Common myeloid progenitor, CD34-positive (primary cell): ENCODE measurements around the gene CUX1.
A peak's percentile ranks its signal among the peaks of the same experiment; 100 is the strongest.

Experiments used
- CTCF ChIA-PET: fragments of 350-600 bp; sonication (Branson Sonifier 250); formaldehyde crosslinking; loops from one replicate; lab custom pipeline; 2021; ENCODE audit warnings: antibody characterized with exemption; lab: Charles Lee
- POLR2A ChIA-PET: fragments of 350-600 bp; sonication (Branson Sonifier 250); formaldehyde crosslinking; loops from one replicate; lab custom pipeline; 2021; ENCODE audit warnings: antibody characterized with exemption; lab: Charles Lee
- DNase-seq, 3 donors: peaks; one replicate each; pipeline versions ENCODE4 v3.0.0 to v3.0.0-alpha.2; 2013
- H3K27ac ChIP-seq, 2 experiments: 1 replicate in 1 of 2; 2 replicates in 1 of 2; pipeline ENCODE4 v1.7.0; 2013; ENCODE audit warnings: inconsistent platforms in 2 of 2, low read length in 2 of 2, mild to moderate bottlenecking in 2 of 2, low read depth in 1 of 2, moderate library complexity in 1 of 2; ENCODE audit not compliant: severe bottlenecking in 2 of 2, insufficient read depth in 1 of 2, poor library complexity in 1 of 2
- H3K27me3 ChIP-seq, 5 experiments: replicated peaks in 2 of 5; 1 replicate in 3 of 5; 2 replicates in 2 of 5; pipeline versions ENCODE4 v1.6.1 to v1.7.0; 2013; ENCODE audit warnings: low read length in 4 of 5, mild to moderate bottlenecking in 2 of 5, moderate library complexity in 2 of 5, inconsistent platforms in 1 of 5; ENCODE audit not compliant: insufficient read depth in 5 of 5, control insufficient read depth in 4 of 5
- H3K36me3 ChIP-seq, 4 experiments: 1 replicate in 2 of 4; 2 replicates in 2 of 4; pipeline versions ENCODE4 v1.6.1 to v1.7.0; 2013; ENCODE audit warnings: low read length in 3 of 4, control low read depth in 1 of 4, mild to moderate bottlenecking in 1 of 4; ENCODE audit not compliant: control insufficient read depth in 4 of 4, insufficient read depth in 4 of 4
- H3K4me1 ChIP-seq, 4 experiments: 1 replicate in 3 of 4; 2 replicates in 1 of 4; pipeline versions ENCODE4 v1.6.1 to v1.7.1; 2013; ENCODE audit warnings: low read length in 3 of 4, mild to moderate bottlenecking in 3 of 4, control low read depth in 1 of 4, inconsistent platforms in 1 of 4, moderate library complexity in 1 of 4; ENCODE audit not compliant: control insufficient read depth in 4 of 4, insufficient read depth in 4 of 4; ENCODE audit errors: control extremely low read depth in 1 of 4
- H3K4me3 ChIP-seq, 7 experiments: 1 replicate in 4 of 7; 2 replicates in 3 of 7; pipeline versions ENCODE4 v1.5.1 to v1.7.0; 2013; ENCODE audit warnings: mild to moderate bottlenecking in 7 of 7, low read length in 6 of 7, moderate library complexity in 6 of 7, inconsistent platforms in 2 of 7, low read depth in 2 of 7, control low read depth in 1 of 7; ENCODE audit not compliant: insufficient read depth in 4 of 7, control insufficient read depth in 1 of 7; ENCODE audit errors: extremely low read depth in 1 of 7
- H3K9me3 ChIP-seq, 5 experiments: 1 replicate in 4 of 5; 2 replicates in 1 of 5; pipeline versions ENCODE4 v1.6.1 to v1.7.1; 2013; ENCODE audit warnings: low read length in 4 of 5, mild to moderate bottlenecking in 2 of 5, inconsistent platforms in 1 of 5, low read depth in 1 of 5, moderate library complexity in 1 of 5; ENCODE audit not compliant: control insufficient read depth in 4 of 5, insufficient read depth in 2 of 5; ENCODE audit errors: control extremely low read depth in 1 of 5
- WGBS: methylation state at CpG from one replicate; pipeline ENCODE4 v1.1.5; 2013; ENCODE audit not compliant: insufficient coverage; 5-methylcytosine and 5-hydroxymethylcytosine counted together

Gene CUX1

DNA sequence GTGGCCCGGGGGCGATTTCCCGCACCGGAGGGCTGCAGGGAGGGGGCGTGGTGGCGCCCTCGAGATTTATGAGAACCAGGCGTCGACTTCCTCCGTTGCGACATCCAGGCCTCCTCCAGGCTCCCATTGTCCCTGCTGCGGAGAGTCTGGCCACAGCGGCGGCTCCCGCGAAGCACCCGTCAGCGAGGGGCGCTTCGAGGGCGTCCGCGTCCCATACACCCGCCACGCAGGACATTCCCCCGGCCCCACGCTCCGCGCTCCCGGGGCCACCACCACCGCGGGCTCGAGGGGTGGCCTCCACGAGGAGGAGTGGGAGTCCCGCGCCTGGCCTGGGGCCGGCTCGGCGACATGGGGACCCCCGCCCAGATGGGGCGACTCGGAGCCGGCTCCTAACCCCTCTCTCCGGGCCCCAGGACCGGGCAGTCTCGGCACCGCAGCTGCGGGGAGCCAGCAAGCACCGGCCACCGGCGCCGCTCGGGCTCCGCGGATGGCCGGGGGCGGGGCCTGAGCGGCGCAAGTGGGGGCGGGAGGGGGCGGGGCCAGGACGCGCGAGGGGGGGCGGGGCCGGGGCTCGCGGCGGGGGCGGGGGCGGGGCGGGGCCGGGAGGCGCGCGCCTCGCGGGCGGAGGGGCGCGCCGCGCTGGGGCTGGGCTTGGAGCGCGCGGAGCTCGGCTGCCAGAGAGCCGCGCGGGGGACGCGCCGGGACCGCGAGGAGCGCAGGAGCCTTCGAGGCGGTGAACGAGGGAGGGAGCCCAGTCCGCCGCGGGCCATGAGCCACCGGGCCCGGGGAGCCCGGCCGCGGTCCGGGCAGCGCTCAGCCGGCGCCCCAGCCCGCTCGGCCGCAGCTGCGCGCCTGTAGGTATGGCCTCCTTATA lies 469.0 kb downstream of the CUX1 start, which contains the start of gene SH2B2:
Gene SH2B2 (plus strand): TSS at position 632 of the 874 bp plus-strand sequence. CDS start 13,683 bp downstream, outside the sequence.
- POLR2A ChIA-PET = interaction anchor here (0.6 to 0.7 kb wide), 2 partner anchors 430 to 480 kb away, joined by 3 read pairs; no protein-coding TSS in a partner anchor
- H3K27ac ChIP-seq = peak within 1 kb of the TSS; percentile 54 to 64

DNA sequence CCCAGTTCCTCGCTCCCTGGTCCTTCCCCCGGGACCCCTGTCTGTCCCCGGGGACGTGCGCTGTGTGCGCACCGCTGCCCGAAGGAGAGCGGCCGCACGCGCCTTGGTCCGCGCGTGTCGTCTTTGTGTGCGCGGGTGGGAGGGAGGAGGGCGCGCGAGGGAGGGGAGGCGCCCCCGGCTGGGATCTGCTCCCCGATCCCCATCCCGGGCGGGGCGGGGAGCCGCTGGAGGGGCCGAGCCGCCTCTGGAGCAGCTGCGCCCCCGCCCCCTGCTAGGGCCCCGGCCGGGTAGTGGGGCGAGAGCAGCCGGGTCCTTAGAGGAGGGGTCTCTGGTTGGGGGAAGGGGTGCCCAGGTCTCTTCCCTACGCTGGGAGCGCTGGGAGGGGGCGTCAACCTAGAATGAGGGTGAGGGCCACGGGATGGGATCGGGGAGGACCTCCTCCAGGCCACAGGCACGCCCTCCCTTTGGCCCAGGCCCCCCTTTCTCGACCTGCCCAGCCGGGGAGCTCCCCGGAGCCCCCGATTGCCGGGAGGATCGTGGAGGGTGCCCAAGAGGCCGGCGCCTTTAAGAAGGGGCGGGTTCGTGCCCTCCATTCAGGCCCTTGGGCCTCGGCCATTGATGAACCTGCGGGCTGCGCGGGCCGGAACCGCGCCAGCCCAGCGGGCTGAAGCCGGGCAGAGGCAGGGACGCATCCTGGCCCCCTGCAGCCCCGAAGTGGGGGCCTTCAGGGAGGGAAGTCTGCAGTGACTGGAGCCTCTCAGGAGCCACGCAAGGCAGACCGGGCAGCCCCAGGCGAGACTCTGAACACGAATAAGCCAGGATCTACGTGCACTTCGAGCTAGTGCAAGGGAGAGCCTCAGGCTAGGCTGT lies 469.9 kb downstream of the CUX1 start:
- H3K27ac ChIP-seq = peak overlapping the region in 1 of 2 experiments; percentile 43
- WGBS = 0% methylated on average over 43 of the region's 69 CpGs
- H3K4me1 ChIP-seq = peaks cover 0 to 54% (median 49%) of the 10 kb centered on the region in 4 experiments
- peak in 2 of 3 donors; percentile 32 to 37 for DNase-seq
- H3K36me3 ChIP-seq = no peaks in the 10 kb centered on the region
- peak overlapping the region; percentile 66 to 85 (median 75) for H3K4me3 ChIP-seq
- POLR2A ChIA-PET = interaction anchor here (0.7 kb wide), 1 partner anchor 431 kb away, joined by 3 read pairs; no protein-coding TSS in a partner anchor
- H3K27me3 ChIP-seq = no peaks in the 10 kb centered on the region
- CTCF ChIA-PET = interaction anchor here (0.8 to 1.9 kb wide), 6 partner anchors 9 to 1043 kb away, joined by 3 to 7 read pairs (median 4); partner anchors contain the start of gene FIS1
- H3K9me3 ChIP-seq = no peaks in the 10 kb centered on the region

More for the DNA sequence above, 469.0 kb downstream of the CUX1 start, which contains the start of gene SH2B2:
- H3K36me3 ChIP-seq = no peaks in the 10 kb centered on the region
- no peaks in the 10 kb centered on the region for H3K27me3 ChIP-seq
- peak within 1 kb of the TSS; percentile 66 to 85 (median 75) for H3K4me3 ChIP-seq
- under 1% methylated on average over 79 of the region's 116 CpGs for WGBS
- H3K4me1 ChIP-seq = peaks cover 0 to 54% (median 49%) of the 10 kb centered on the region in 4 experiments
- no peaks in the 10 kb centered on the region for H3K9me3 ChIP-seq
- DNase-seq = peak; percentile 68 to 82 (median 78)
- CTCF ChIA-PET = interaction anchor here (1.9 kb wide), 1 partner anchor 105 kb away, joined by 7 read pairs; no protein-coding TSS in a partner anchor

DNA sequence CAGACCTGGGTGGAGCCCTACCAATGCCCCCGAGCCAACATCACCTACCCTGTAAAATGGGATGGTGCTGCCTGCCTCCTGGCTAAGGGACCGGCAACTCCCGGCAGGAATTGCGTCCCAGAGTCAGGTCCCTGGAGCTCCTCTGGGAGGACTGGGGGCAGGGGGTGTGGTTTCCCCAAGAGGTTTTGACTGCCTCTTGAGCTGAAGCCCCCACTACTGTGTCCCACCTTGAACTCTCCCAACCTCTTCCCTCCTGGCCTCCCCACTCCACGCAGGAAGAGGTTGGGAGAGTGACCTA lies 470.5 kb downstream of the CUX1 start:
- POLR2A ChIA-PET = no interaction called here
- no CpG with 5 or more reads among the region's 5 CpGs for WGBS
- Histone ChIP-seq H3K36me3 (no peaks in the 10 kb centered on the region), H3K27me3 (no peaks in the 10 kb centered on the region), H3K4me1 (peaks cover 0 to 54% (median 49%) of the 10 kb centered on the region in 4 experiments), H3K4me3 (peak overlapping the region in 6 of 7 experiments; percentile 69 to 85 (median 76)), H3K9me3 (no peaks in the 10 kb centered on the region), H3K27ac (no peak overlapping the region)
- CTCF ChIA-PET = interaction anchor here (0.7 to 1.9 kb wide), 8 partner anchors 8 to 1043 kb away, joined by 3 to 7 read pairs (median 3); partner anchors contain the start of gene FIS1
- DNase-seq = no peak

DNA sequence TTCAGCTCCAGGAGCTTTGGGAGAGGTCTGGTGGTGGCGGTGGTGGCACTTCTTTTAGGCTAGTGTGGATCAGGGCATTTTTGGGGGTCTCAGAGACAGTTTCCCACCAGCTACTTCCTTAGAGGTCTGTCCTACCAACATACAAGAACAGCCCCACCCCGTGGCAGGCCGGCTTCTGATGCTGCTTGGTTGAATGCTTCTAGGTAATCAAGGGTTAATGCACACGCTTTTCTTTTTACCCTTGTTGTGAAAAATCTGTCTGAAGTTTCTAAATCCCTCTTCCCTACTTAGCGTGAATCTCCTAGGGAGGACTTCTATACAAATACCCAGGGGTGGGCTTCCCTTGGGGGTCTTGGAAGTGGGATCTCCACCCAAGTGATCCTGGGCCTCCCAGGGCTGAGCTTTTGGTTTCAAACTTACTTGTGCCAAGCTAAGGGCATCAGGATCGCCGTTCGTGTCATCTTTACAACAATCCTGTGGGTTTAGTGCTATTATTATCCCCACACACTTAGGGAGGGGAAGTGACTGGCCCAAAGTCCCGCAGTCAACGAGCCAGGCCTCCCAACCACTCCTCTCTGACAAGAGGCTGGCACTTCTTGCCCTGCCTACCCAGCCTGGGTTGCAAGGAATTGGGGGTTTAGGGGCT lies 471.0 kb downstream of the CUX1 start:
- Histone ChIP-seq H3K4me3 (peak overlapping the region in 4 of 7 experiments; percentile 69 to 85 (median 80)), H3K27ac (no peak overlapping the region), H3K36me3 (no peaks in the 10 kb centered on the region), H3K27me3 (no peaks in the 10 kb centered on the region), H3K4me1 (peaks cover 0 to 54% (median 49%) of the 10 kb centered on the region in 4 experiments), H3K9me3 (no peaks in the 10 kb centered on the region)
- peak in 2 of 3 donors; percentile 34 to 48 for DNase-seq
- 19% methylated on average over 2 of the region's 10 CpGs for WGBS
- POLR2A ChIA-PET = no interaction called here
- CTCF ChIA-PET = interaction anchor here (0.7 to 1.9 kb wide), 7 partner anchors 8 to 1044 kb away, joined by 3 to 7 read pairs (median 3); partner anchors contain the start of gene FIS1

DNA sequence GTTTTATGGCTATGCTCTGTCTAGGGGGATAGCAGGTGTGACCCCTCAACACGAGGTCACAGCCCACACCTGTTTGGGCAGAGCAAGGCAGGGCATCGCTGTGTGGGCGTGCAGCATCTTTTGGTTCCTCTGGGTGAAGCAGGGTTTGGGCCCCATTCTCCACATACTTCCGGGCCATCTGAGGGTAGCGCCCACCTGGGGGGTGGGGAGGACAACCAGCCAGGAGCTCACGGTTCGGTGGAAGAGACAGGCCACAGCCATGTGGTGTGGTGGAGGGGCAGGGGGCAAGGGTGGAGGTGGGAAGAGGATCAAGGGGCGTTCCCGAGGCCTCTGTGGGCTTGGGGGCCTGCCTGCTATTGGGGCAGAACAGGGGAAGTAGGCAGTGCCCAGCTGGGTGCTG lies 471.6 kb downstream of the CUX1 start:
- H3K27ac ChIP-seq = no peak overlapping the region
- H3K27me3 ChIP-seq = no peaks in the 10 kb centered on the region
- ChIA-PET POLR2A (interaction anchor here (0.6 kb wide), 1 partner anchor 383 kb away, joined by 3 read pairs; no protein-coding TSS in a partner anchor), CTCF (interaction anchor here (1.0 to 1.1 kb wide), 3 partner anchors 11 to 102 kb away, joined by 3 to 5 read pairs (median 3); no protein-coding TSS in a partner anchor)
- H3K9me3 ChIP-seq = no peaks in the 10 kb centered on the region
- no peak for DNase-seq
- no peak overlapping the region for H3K4me3 ChIP-seq
- WGBS = 86% methylated on average over 5 of the region's 9 CpGs
- H3K4me1 ChIP-seq = peaks cover 0 to 52% (median 47%) of the 10 kb centered on the region in 4 experiments
- no peaks in the 10 kb centered on the region for H3K36me3 ChIP-seq
